GM12872 (cell line): Measurements from ENCODE around the gene KCNK7.

Experiments used
- CTCF ChIP-seq: IDR thresholded peaks from 3 replicates; pipeline ENCODE4 v1.5.1; 2011; ENCODE audit warnings: low read depth, mild to moderate bottlenecking, low read length, moderate library complexity; ENCODE audit not compliant: insufficient read depth

The KCNK7 gene

DNA sequence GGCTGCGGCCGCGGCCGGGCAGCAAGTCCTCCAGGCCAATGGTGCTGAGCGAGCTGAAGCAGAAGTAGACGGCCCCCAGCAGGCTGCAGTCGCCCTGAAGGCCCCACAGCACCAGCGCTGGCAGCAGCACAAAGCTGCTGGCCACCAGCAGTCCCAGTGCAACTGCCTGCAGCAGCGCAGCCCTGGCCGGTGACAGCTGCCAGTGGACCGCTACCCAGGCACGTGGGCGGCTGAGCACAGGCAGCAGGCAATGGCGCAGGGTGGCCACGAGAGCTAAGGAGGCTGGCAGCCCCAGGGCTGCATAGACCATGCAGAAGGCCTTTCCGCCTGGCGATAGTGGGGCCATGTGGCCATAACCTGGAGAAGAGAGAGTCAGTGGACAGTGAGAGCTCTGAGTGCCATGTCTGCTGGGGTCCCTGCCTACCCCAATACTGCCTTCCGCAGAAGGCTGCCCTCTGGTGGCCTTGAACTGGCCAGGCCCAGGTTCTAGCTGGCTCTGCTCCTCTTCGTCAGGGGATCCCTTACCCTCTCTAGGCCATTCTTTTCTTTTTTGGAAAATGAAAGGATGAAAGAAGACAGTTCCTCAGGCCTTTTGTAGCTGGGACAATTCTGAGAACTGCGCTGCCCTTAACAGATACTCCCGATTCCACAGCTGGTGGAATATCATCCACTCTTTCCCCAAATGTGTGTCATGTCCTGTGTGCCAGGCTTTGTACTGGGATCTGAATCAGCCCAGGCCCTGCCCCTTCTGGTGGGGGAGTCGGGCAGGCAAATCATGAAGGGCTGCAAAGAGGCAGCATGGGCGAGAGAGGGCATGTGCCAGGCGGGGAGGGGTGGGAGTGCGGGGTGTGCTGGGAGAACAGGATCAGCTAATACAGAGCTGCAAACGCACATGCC is 1.8 kb downstream of the KCNK7 start:
- peak; percentile 88 for TF ChIP-seq CTCF

DNA sequence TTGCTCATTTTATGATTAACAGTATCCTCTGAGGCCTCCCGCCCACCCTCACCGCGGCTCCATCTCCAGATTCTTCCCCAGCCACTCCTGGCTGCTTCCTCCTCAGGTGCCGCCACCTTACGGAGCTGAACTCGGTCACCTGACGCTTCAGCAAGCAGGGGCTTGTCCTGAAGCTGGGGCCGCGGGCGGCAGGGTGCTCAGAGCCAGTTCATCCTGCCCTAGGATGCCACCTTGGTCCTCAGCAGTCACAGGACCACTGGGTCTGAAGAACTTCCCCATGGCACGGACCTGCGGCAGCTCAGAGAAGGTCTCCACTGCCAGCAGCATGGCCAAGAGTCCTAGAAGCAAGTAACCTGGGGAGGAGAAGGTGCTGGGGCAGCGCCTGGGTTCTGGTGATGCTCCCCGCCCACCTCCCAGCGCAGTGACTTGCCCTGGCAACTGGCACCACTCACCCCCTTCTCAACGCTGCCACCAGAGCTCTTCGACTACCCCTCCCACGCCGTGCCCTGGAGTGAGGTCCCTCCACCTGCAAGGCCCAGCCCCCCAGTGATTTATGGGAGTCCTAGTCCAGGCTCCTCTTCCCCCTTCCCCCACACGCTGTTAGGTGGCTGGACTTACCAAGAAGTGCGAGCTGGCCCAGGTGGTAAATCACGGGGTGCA is 2.6 kb downstream of the KCNK7 start:
- TF ChIP-seq CTCF, result no peak

- no peak for TF ChIP-seq CTCF
Measured at GRCh38 chr11:65591939-65592857, 3.4 kb downstream of the KCNK7 start.

DNA sequence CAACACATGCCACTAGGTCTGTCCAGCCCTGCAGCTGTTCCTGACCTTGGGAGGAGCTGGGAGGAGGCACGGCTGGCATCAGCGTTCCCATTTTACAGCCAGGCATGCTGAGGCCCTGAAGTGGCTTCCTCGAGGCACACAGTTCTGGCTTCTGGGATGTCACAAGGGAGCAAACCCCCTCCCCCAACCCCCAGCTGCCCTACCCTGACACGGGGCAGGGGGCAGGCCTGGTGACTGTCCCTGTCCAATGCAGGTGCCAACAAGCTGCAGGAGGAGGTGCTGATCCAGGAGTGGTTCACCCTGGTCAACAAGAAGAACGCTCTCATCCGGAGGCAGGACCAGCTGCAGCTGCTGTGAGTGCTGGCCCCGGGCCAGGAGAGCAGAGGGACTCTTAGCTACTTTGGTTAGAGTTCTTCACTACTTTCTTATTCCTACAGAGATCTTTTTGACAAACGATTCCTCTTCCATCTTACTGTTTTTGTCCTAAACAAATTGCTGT is 5.3 kb downstream of the KCNK7 start:
- no peak for TF ChIP-seq CTCF

GRCh38 chr11:65589444-65590239 is 6.0 kb downstream of the KCNK7 start:
- no peak for TF ChIP-seq CTCF

- peak; percentile 93 for TF ChIP-seq CTCF
Measured at GRCh38 chr11:65588199-65589054, 7.2 kb downstream of the KCNK7 start.
